Liver (tissue), 3 donors: ENCODE data around the gene SETBP1.

Experiments used
- GABPA ChIP-seq, 2 donors: IDR thresholded peaks in 1 of 2; conservative IDR thresholded peaks in 1 of 2; 2 replicates each; pipeline ENCODE4 v1.6.1; 2016; ENCODE audit warnings: antibody characterized with exemption in 2 of 2, mild to moderate bottlenecking in 1 of 2, moderate library complexity in 1 of 2
- JUND ChIP-seq, 2 donors: IDR thresholded peaks; 2 replicates each; pipeline ENCODE4 v1.6.1; 2016; ENCODE audit warnings: antibody characterized with exemption in 2 of 2
- RAD21 ChIP-seq, 2 donors: IDR thresholded peaks; 2 replicates each; pipeline ENCODE4 v1.6.1; 2016; ENCODE audit warnings: antibody characterized with exemption in 2 of 2, mild to moderate bottlenecking in 2 of 2
- RXRA ChIP-seq, 2 donors: IDR thresholded peaks; 2 replicates each; pipeline ENCODE4 v1.6.1; 2017 to 2018; ENCODE audit warnings: antibody characterized with exemption in 2 of 2, mild to moderate bottlenecking in 1 of 2
- TAF1 ChIP-seq: conservative IDR thresholded peaks from 2 replicates; pipeline ENCODE4 v1.6.1; 2016; ENCODE audit warnings: antibody characterized with exemption, mild to moderate bottlenecking
- YY1 ChIP-seq: IDR thresholded peaks from 2 replicates; pipeline ENCODE4 v1.6.1; 2016; ENCODE audit warnings: antibody characterized with exemption, mild to moderate bottlenecking
- TF ChIP-seq, protein P1 (sequence below): IDR thresholded peaks from 2 replicates; pipeline ENCODE4 v1.6.1; 2016; ENCODE audit warnings: antibody characterized with exemption
- TF ChIP-seq, protein P2 (sequence below): fragments of 150-350 bp; IDR thresholded peaks from 2 replicates; pipeline ENCODE4 v1.5.1; 2017; ENCODE audit warnings: improper control_type of control experiment, low read depth, low read length; ENCODE audit not compliant: missing input control
- TF ChIP-seq, protein P3 (sequence below): IDR thresholded peaks from 2 replicates; pipeline ENCODE4 v1.6.1; 2016; ENCODE audit warnings: antibody characterized with exemption
- donor health status: healthy.
- donor health status: healthy.

DNA sequence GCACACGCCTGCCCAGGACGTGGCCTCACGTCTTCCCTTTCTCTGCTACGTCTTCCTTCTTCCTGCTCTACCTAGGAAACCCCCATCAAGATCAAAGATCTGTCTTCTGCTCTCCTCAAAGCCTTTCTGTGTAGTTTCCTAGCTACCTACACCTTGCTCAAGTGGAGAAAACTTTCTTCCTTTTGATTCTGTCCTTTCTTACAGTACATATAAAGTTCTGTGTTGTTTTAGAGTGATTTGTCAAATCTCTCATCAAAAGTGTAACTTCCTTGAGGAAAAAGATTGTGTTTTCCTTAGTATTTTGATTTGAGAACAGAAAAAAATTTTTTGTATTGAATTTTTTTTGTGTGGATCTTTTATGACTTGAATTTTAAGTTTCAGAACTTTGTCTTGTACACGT lies 17.8 kb downstream of the SETBP1 start:
- TF ChIP-seq, protein P1, sequence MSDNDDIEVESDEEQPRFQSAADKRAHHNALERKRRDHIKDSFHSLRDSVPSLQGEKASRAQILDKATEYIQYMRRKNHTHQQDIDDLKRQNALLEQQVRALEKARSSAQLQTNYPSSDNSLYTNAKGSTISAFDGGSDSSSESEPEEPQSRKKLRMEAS = no peak
- no peak for TF ChIP-seq YY1
- TF ChIP-seq, protein P2, sequence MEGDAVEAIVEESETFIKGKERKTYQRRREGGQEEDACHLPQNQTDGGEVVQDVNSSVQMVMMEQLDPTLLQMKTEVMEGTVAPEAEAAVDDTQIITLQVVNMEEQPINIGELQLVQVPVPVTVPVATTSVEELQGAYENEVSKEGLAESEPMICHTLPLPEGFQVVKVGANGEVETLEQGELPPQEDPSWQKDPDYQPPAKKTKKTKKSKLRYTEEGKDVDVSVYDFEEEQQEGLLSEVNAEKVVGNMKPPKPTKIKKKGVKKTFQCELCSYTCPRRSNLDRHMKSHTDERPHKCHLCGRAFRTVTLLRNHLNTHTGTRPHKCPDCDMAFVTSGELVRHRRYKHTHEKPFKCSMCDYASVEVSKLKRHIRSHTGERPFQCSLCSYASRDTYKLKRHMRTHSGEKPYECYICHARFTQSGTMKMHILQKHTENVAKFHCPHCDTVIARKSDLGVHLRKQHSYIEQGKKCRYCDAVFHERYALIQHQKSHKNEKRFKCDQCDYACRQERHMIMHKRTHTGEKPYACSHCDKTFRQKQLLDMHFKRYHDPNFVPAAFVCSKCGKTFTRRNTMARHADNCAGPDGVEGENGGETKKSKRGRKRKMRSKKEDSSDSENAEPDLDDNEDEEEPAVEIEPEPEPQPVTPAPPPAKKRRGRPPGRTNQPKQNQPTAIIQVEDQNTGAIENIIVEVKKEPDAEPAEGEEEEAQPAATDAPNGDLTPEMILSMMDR = no peak
- TF ChIP-seq TAF1 = no peak
- TF ChIP-seq GABPA (IDR thresholded peaks at IDR 0.05 in 1 of 2, conservative IDR thresholded peaks at IDR 0.05 in 1 of 2) = no peak
- TF ChIP-seq RXRA (IDR thresholded peaks at IDR 0.05) = no peak
- no peak for TF ChIP-seq JUND (IDR thresholded peaks at IDR 0.05)
- no peak for TF ChIP-seq RAD21 (IDR thresholded peaks at IDR 0.05)
- TF ChIP-seq, protein P3, sequence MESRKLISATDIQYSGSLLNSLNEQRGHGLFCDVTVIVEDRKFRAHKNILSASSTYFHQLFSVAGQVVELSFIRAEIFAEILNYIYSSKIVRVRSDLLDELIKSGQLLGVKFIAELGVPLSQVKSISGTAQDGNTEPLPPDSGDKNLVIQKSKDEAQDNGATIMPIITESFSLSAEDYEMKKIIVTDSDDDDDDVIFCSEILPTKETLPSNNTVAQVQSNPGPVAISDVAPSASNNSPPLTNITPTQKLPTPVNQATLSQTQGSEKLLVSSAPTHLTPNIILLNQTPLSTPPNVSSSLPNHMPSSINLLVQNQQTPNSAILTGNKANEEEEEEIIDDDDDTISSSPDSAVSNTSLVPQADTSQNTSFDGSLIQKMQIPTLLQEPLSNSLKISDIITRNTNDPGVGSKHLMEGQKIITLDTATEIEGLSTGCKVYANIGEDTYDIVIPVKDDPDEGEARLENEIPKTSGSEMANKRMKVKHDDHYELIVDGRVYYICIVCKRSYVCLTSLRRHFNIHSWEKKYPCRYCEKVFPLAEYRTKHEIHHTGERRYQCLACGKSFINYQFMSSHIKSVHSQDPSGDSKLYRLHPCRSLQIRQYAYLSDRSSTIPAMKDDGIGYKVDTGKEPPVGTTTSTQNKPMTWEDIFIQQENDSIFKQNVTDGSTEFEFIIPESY = no peak
